Neutrophil (primary cell): ENCODE data around the gene TMEM175.

Source experiments
- H3K27ac ChIP-seq: fragments of 200-600 bp; sonication (generic); 2 replicates; pipeline ENCODE4 v1.5.1; 2016; ENCODE audit warnings: mild to moderate bottlenecking, moderate library complexity
- H3K27me3 ChIP-seq: fragments of 200-600 bp; sonication (generic); 2 replicates; pipeline ENCODE4 v1.6.0; 2016; ENCODE audit warnings: mild to moderate bottlenecking
- H3K36me3 ChIP-seq: fragments of 200-600 bp; sonication (generic); 2 replicates; pipeline ENCODE4 v1.5.1; 2017
- H3K4me1 ChIP-seq, 2 experiments: fragments of 200-600 bp in 1 of 2; sonication (generic) in 1 of 2; 1 replicate in 1 of 2; 2 replicates in 1 of 2; pipeline versions ENCODE4 v1.5.1 to v1.6.1; 2013 to 2016; ENCODE audit warnings: low read depth in 1 of 2, low read length in 1 of 2, mild to moderate bottlenecking in 1 of 2, moderate library complexity in 1 of 2; ENCODE audit not compliant: control insufficient read depth in 1 of 2, insufficient read depth in 1 of 2
- H3K4me3 ChIP-seq, 2 experiments: fragments of 200-600 bp in 1 of 2; sonication (generic) in 1 of 2; 1 replicate in 1 of 2; 2 replicates in 1 of 2; pipeline ENCODE4 v1.5.1; 2013 to 2016; ENCODE audit warnings: low read depth in 1 of 2, low read length in 1 of 2, mild to moderate bottlenecking in 1 of 2, moderate library complexity in 1 of 2
- H3K9me3 ChIP-seq: fragments of 200-600 bp; sonication (generic); 2 replicates; pipeline ENCODE4 v1.5.1; 2016
- CTCF ChIP-seq: fragments of 200-600 bp; sonication (generic); IDR thresholded peaks from 2 replicates; pipeline ENCODE4 v1.5.1; 2016; ENCODE audit warnings: antibody characterized with exemption

TMEM175 gene

GRCh38 chr4:991451-992296 lies 59.4 kb downstream of the TMEM175 start:
- Histone ChIP-seq H3K36me3 (no peaks in the 10 kb centered on the region), H3K9me3 (no peaks in the 10 kb centered on the region), H3K4me1 (peaks cover 7 to 10% of the 10 kb centered on the region in 2 experiments), H3K27ac (no peak overlapping the region), H3K27me3 (peaks cover 15% of the 10 kb centered on the region), H3K4me3 (no peak overlapping the region)
- no peak for TF ChIP-seq CTCF

- no peak for TF ChIP-seq CTCF
- Histone ChIP-seq H3K27ac (no peak overlapping the region), H3K36me3 (no peaks in the 10 kb centered on the region), H3K9me3 (no peaks in the 10 kb centered on the region), H3K4me1 (peaks cover 1 to 3% of the 10 kb centered on the region in 2 experiments), H3K4me3 (no peak overlapping the region), H3K27me3 (peaks cover 23% of the 10 kb centered on the region)
These were observed 60.2 kb downstream of the TMEM175 start for GRCh38 chr4:992297-993110.

- Histone ChIP-seq H3K27me3 (peaks cover 32% of the 10 kb centered on the region), H3K4me1 (no peaks in the 10 kb centered on the region), H3K36me3 (no peaks in the 10 kb centered on the region), H3K4me3 (no peak within 1 kb of the TSS), H3K9me3 (no peaks in the 10 kb centered on the region), H3K27ac (no peak within 1 kb of the TSS)
- TF ChIP-seq CTCF = no peak
These were observed 61.1 kb downstream of the TMEM175 start, which contains the start of gene SLC26A1 for GRCh38 chr4:993111-994029. TSS of gene SLC26A1 (minus strand) at chr4:993404. CDS start at chr4:991703, 1,701 bp downstream.

GRCh38 chr4:995311-996026 lies 63.2 kb downstream of the TMEM175 start:
- Histone ChIP-seq H3K4me1 (no peaks in the 10 kb centered on the region), H3K27me3 (peaks cover 53% of the 10 kb centered on the region), H3K4me3 (no peak overlapping the region), H3K36me3 (no peaks in the 10 kb centered on the region), H3K27ac (no peak overlapping the region), H3K9me3 (no peaks in the 10 kb centered on the region)
- no peak for TF ChIP-seq CTCF
